ENCODE results near the gene GTPBP4.

The GTPBP4 gene

DNA sequence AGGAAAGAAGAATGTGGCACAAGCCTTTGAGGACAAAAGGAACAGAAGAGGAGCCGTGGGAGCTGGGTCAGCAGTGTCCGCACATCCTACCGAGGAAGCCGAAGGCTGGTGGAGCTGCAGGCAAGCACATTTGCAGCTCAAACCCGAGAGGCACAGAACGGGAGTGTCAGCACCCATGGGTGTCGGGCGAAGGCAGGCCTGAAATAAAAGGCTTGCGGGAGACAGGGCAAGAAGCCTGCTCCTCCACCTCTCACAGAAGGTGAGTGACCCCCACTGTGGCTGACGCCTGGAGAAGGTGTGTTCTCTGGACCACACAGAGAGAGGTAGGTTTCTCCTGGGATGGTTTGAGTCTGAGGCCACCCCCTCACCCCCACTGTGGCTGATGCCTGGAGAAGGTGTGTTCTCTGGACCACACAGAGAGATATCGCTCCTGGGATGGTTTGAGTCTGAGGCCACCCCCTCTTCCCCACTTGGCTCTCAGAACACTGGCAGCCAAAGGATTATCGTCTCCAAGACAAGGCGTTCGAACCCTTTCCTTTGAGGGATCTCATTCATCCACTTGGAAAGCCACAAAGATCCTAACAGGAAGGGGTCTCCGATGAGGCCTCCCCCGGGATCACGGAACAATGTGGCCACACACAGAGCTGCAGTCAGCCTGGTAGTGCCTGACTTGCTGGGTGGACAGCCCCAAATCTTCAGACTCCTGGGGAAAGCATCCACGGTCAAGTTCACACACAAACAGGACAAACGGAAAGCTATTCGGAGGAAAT, 21.6 kb upstream of the GTPBP4 start:
- no peak for DNase-seq (ENCODE audit: low spot score)

DNA sequence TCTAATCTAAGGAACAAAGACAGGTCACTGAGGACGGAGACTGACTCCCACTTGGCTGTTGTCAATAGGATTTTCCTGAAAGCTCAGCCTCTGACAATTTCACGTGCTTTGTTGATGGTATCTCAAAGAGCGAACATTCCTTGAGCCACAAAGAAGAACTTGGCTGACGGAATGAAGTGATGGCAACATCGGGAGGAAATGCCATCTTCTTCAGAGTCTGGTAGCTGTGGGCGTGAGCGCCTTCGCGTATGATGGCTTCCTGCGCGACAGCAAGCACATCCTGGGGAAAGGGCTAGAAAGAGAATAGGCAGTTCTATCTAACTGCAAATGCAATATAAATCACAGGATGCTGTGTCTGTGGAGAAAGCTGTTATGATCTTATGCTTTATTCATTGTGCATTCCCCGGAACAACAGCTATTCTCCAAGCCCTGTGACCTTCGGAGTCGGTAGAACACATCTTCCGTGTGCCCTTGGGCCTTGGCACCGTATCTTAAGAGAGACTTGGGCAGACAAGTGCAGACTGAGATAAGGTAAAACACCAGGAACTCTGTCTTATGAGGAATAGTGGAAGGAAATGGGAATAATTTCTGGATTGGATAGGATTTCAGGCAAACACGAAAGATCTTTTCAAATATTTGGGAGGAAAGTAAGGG, 19.6 kb upstream of the GTPBP4 start:
- DNase-seq (ENCODE audit: low spot score) = no peak

GRCh38 chr10:969473-970150, 18.6 kb upstream of the GTPBP4 start:
- DNase-seq (ENCODE audit: low spot score) = no peak

DNA sequence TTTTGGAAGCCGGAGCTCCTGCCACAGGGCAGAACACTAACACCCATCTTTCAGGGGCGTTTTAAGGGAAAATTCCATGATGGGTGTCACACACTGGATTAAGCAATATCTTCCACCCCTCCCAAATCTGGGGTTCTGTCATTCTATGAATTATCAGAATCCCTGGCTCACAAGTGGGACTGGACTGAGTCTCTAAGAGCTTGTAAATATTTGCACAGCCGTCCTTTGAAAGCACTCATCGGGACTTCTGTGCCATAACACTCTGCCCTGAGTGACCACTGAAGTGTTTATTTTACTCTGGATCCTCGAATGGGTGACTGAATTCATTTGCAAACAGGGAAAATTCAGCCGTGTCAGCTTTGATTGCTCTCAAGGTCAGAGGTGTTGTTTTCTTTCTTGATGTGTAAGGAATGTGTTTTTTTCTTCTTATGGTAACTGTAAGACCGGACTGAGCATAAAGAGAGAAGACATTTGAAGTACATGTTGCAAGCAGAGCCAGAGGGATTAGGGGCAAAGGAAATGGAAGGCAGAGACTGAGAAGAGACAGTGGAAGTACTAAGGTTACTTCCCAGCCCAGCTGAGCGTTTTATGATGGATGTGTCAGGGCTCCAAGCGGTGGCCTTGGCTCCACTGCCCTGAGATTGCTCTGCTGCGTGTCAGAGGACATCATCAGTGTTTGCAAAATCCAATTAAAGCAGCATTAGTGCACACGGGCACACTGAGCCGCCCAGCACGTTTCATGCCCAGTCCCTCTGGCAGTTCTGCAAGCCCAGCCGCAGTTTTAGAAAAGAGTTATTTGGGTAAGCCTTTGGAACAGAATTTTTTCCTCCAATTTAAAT, 17.7 kb upstream of the GTPBP4 start:
- DNase-seq (ENCODE audit: low spot score) = no peak

GRCh38 chr10:971150-971542, 17.1 kb upstream of the GTPBP4 start:
- DNase-seq (ENCODE audit: low spot score) = no peak

- no peak for DNase-seq (ENCODE audit: low spot score)
These were observed 16.6 kb upstream of the GTPBP4 start for GRCh38 chr10:971613-972012.

DNA sequence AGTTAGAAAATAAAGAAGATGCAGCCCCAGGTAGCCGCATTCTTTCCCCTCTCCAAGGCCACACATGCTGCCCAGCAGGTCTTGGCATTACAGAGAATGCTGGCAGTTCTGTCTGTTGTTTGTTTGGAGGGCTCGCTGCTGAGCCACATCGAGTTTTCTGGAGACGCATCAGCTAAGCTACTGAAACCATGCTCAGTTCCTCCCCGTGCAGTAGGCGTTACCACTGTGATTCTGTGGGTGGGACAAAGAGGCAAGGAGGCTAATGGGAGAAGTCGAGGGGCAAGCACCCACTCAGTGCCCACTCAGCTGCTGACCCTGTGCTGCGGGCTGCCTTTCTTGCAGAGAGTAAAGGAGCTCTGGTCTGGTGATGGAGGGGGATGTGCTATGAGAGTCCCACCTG, 15.5 kb upstream of the GTPBP4 start:
- DNase-seq (ENCODE audit: low spot score) = no peak

DNA sequence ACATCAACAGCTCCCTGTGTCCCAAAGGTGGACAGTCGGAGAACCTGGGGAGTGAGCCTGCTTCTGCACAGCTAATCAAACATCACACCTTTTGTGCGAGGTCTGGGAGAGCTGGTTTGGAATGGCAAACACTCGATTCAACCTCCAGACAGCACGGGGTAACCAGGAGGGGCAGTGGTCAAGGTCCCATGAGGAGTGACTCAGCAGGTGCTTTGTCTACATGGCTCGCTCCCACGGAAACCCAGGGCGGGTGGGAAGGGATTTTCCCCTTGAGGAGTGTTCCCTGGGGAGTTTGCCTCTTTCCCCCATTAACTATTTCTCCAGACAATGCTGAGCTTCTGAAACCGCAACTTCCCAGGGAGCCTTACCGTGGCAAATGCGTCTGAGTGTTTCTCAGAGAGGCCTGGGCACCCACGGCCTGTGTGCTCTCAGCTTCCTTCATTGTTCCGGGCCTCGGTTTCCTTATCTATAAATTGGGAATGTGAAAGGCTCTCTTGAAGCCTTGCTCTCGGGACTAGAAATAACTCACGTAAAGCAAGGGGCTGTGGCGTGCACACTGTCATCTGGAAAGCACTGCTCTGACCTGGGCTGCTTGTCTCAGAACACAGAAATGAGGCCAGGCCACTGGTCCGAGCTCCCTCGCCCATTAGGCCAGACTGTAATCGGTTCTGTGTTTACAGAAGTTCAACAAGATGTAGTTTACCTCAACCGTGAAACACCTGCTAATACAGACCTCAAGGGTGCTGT, 14.0 kb upstream of the GTPBP4 start:
- no peak for DNase-seq (ENCODE audit: low spot score)

- DNase-seq (ENCODE audit: low spot score) = no peak
These were observed 13.5 kb upstream of the GTPBP4 start for GRCh38 chr10:974785-975074.

GRCh38 chr10:976316-976715, 11.9 kb upstream of the GTPBP4 start:
- DNase-seq (ENCODE audit: low spot score) = no peak

DNA sequence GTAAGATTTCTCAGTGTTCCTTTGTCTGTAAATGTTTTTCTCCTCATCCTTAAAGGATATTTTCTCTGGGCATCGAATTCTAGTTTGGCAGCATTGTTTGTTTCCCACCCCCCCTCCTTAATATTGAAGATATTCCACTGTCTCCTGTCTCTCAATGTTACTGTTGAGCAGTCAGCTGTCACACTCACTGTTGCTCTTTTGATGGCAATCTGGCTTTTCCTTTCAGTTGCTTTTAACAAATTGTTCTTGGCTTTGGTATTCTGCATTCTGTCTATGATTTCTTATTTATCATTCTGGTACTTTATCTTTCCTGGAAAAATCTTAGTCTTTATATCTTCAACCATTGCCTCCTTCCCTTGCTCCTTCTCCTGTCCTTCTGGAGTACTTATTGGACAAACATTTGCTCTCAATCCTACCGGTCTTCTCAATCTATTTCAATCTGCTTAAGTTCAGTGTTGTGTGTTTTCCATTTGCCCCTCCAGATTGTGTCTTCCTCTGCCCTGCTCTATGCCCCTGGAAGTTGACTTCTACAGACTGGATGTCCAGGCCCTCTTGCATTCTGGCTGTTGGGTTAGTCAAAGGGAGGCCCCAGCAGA, 9.3 kb upstream of the GTPBP4 start:
- no peak for DNase-seq (ENCODE audit: low spot score)

DNA sequence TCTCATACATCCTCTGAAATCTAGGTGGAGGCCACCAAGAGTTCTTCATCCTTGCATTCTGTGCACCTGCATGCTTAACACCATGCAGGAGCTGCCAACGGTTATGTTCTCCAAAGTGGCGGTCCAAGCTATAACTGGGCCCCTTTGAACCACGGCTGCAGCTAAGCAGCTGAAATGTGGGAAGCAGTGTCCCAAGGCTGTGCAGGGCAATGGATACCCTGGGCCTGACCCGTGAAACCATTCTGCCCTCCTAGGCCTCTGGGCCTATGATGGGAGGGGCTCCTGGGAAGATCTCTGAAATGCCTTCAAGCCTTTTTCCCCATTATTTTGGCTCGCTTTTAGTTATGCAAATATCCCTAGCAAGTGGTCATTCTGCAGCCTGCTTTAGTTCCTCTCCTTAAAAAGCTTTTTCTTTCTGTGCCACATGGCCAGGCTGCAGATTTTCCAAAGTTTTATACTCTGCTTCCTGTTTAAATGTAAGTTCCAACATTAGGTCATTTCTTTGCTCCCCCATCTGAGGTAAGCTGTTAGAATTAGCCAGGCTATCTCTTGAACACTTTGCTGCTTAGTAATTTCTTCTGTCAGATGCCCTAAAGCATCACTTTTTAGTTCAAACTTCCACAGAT, 7.7 kb upstream of the GTPBP4 start:
- DNase-seq (ENCODE audit: low spot score) = no peak

DNA sequence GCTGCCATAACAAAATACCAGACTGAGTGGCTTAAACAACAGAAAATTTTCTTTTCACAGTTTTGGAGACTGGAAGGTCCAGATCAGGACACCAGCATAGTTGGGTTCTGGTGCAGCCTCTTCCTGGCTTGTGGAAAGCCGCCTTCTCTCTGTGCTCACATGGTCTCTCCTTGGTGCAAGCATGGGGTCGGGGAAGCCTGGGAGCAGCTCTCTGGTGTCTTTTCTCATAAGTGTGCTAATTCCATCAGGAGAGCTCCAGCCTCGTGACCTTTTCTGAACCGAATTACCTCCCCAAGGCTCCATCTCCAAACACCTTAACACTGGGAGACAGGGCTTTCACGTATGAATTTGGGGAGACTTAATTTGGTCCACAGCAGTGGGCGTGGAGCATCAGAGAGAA, 4.8 kb upstream of the GTPBP4 start:
- DNase-seq (ENCODE audit: low spot score) = no peak

DNA sequence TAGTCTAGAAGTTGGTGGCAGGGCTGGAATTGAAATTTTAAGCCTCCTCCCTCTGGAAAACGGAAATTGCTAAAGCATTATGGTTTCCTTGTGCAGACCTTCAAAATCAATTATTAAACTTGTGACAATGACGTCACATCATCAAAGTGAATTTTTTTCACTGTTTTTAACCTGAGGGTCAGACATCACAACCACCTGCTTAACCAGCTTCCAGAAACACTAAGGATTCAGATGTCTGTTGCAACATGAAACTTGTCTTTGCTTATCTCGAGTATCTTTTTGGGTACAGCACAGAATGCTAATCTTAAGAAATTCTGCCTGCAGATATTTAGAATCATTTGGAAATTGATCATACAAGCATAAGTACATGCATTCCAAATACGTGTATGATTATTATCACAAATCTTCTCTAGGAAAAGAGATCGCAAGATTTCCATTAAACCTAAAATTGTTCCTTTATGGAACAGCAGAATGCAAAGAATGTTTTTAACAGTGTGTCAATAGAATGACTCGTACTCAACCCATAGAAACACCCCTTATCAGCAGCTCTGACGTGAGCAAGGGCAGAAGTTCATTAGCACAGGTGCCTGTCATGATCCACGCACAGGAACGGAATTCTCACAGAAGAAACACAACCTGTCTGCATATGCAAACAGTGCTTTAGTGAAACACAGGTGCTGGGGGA, 4.1 kb upstream of the GTPBP4 start:
- DNase-seq (ENCODE audit: low spot score) = no peak

DNA sequence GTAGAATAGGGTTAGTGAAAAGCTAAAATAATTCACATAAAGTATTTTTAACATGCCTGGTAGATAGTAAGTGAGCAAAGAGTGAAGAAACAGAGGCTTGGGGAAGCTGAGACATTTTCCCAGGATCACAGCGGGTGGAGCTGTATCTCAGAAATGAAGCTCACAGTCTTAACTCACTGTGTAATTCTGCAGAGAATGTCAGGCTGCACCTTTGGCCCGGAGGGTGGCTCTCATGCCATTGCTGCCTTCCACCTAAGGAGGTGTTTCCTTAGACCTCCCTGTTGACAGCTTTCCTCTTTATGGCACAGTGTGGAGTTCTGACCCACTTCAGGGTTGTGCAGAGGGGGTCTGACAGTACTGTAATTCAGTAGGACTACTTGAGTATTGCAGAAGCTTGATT, 2.9 kb upstream of the GTPBP4 start:
- DNase-seq (ENCODE audit: low spot score) = no peak

DNA sequence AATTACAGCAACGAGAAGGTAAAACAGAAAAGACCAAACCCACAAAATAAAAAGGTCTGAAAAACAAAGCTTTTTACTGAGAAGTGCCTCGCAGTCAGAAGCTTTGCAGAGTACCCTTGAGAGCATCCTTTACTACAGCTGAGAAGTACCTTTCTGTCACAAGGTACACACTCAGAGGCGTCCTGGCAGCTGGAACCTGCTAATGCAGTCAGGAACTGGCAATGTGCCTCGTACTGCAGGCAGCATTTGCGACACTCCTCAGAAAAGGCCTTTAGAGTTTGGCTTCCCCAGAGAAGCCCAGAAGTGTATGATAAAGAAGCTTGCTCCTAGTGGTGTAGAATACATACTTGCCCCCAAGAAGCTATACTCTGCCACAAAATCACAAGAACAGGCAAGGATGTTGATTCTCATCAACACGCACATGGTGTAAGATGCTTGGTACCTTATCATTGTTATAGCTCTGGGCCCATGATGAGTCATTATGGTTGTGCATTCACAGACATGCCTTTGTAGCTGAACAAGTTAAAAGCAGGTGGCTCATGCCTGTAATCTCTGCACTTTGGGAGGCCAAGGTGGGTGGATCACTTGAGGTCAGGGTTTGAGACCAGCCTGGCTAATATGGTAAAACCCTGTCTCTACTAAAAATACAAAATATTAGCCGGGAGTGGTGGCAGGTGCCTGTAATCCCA, 2.0 kb upstream of the GTPBP4 start:
- DNase-seq (ENCODE audit: low spot score) = peak; percentile 9

GRCh38 chr10:986881-987619, 1.2 kb upstream of the GTPBP4 start:
- no peak for DNase-seq (ENCODE audit: low spot score)

DNA sequence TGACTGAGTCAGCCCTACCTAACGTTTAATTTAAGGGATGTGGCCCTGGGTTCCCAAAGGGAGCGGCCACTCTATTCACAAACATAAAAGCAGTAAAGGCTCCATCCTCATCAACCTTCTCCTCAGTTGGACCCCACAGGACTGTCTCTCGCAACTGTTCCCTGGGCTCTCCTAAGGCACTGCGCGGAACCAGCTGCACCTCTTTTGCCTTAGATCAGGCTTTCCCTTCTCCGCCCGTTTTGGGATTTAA, 689 bp upstream of the GTPBP4 start:
- no peak for DNase-seq (ENCODE audit: low spot score)
